ENCODE measurements around the gene MRC1. TPM values are rescaled to one million over a fixed set of nuclear protein-coding genes. Genes with fewer than 3 reads are reported as not detected.
A peak's percentile ranks its signal among the peaks of the same experiment; 100 is the strongest.

MRC1 gene
- total and polyA plus RNA-seq, 2 of the 8 experiments (the other 6 are each of a cell fraction or from before 2014, with no cell fraction given), result 0.03 to 0.06 TPM

DNA sequence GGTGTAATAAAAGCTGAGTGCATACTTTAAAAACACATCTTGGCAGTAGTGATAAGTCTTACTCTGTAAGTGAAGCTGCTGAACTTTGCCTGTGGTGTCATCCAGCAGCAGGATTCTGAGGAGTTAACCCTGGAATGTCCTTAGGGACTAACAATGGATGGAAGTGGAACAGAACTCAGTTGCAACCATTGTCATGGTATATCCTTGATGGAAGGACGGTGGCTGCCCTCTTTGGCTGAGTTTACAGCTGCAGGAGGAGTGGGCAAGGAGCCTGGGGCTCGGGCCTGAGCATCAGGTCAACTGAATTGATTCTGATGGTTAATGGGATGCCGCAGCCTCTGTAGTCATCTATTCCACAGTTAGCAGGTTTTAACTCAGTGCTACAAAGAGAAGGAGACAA, 56.2 kb downstream of the MRC1 start:
- no peak overlapping the region for H3K23ac ChIP-seq (ENCODE audit: insufficient read length)
- no peak overlapping the region for H2BK120ac ChIP-seq (replicated peaks; ENCODE audit: low read depth, low read length)
- H3K4me3 ChIP-seq (ENCODE audit: extremely low read depth in 1 of 4, insufficient read depth in 2 of 4, low read depth in 3 of 4, low read length in 4 of 4), result no peak overlapping the region
- no peak overlapping the region for H3K9ac ChIP-seq (replicated peaks in 1 of 4; ENCODE audit: extremely low read depth in 1 of 4, low read depth in 3 of 4, low read length in 3 of 4)
- H2BK5ac ChIP-seq (ENCODE audit: low read depth, low read length), result no peak overlapping the region
- no peak overlapping the region for H2BK15ac ChIP-seq (ENCODE audit: low read length)
- no peaks in the 10 kb centered on the region for H3K79me2 ChIP-seq (ENCODE audit: control insufficient read depth in 1 of 2, insufficient read depth in 2 of 2, low read length in 2 of 2)
- WGBS, 2 experiments (ENCODE audit: extremely low coverage in 1 of 2, insufficient coverage in 1 of 2, insufficient read length in 1 of 2, insufficient replicate concordance in 2 of 2, low coverage in 1 of 2, low lambda C conversion rate in 2 of 2, missing lambda C conversion rate in 1 of 2), result 67% methylated on average over 3 of the region's 3 CpGs; no CpG with 5 or more reads in 1 of the 2 experiments
- no peak overlapping the region for H3K56ac ChIP-seq (replicated peaks; ENCODE audit: insufficient read length, low read depth, low read length)
- no peak overlapping the region for H4K91ac ChIP-seq (replicated peaks; ENCODE audit: insufficient read length, low read length)
- no peaks in the 10 kb centered on the region for H3K36me3 ChIP-seq (ENCODE audit: control insufficient read depth in 2 of 4, insufficient read depth in 4 of 4, low read length in 3 of 4)
- no peak overlapping the region for H2BK12ac ChIP-seq (ENCODE audit: low read depth, low read length)
- no peaks in the 10 kb centered on the region for H4K20me1 ChIP-seq (replicated peaks in 1 of 2; ENCODE audit: control insufficient read depth in 1 of 2, insufficient read depth in 2 of 2, low read length in 2 of 2)
- no peak overlapping the region for H3K18ac ChIP-seq (ENCODE audit: extremely low read depth, low read length)
- ChIA-PET POLR2A (ENCODE audit: partially characterized antibody) (interaction anchor here (1.2 kb wide), 1 partner anchor 21 kb away, joined by 3 read pairs; no protein-coding TSS in a partner anchor), CTCF (ENCODE audit: partially characterized antibody) (interaction anchor here (0.7 to 1.5 kb wide), 4 partner anchors 15 to 368 kb away, joined by 3 to 5 read pairs (median 3); no protein-coding TSS in a partner anchor)
- H4K8ac ChIP-seq (ENCODE audit: extremely low read depth, insufficient read depth, low read length), result no peak overlapping the region
- no peak overlapping the region for H3K4me2 ChIP-seq (ENCODE audit: insufficient read depth in 1 of 2, low read depth in 2 of 2, low read length in 2 of 2)
- FAIRE-seq (peak; percentile 79), DNase-seq (ENCODE audit: low read depth in 1 of 2, low spot score in 2 of 2) (no peak)
- H3K27me3 ChIP-seq (replicated peaks in 1 of 4; ENCODE audit: control insufficient read depth in 3 of 4, extremely low read depth in 1 of 4, insufficient read depth in 3 of 4, low read length in 3 of 4), result no peaks in the 10 kb centered on the region
- H3K9me3 ChIP-seq (ENCODE audit: insufficient read depth in 2 of 2, low read depth in 1 of 2, low read length in 1 of 2), result no peaks in the 10 kb centered on the region
- no peak overlapping the region for H4K5ac ChIP-seq (ENCODE audit: insufficient read length, low read depth, low read length)
- H3K4ac ChIP-seq (replicated peaks; ENCODE audit: insufficient read length, low read depth, low read length), result no peak overlapping the region
- H2AK5ac ChIP-seq (ENCODE audit: low read depth, low read length), result no peak overlapping the region
- H2BK20ac ChIP-seq (ENCODE audit: low read length), result no peak overlapping the region
- H3K14ac ChIP-seq (ENCODE audit: insufficient read length), result no peak overlapping the region
- no peaks in the 10 kb centered on the region; the same call in 1 of the 2 replicates for H3K23me2 ChIP-seq (ENCODE audit: low read depth, low read length)
- no peak overlapping the region for H2AFZ ChIP-seq (ENCODE audit: low read length)
- H3K79me1 ChIP-seq (ENCODE audit: low read depth, low read length), result no peaks in the 10 kb centered on the region
- H3K4me1 ChIP-seq (replicated peaks in 1 of 4; ENCODE audit: control insufficient read depth in 3 of 4, insufficient read depth in 4 of 4, low read length in 3 of 4), result no peaks in the 10 kb centered on the region
- TF ChIP-seq KDM1A (IDR thresholded peaks at IDR 0.05; ENCODE audit: borderline replicate concordance, low read length), result no peak
- no peak for TF ChIP-seq SP4 (IDR thresholded peaks at IDR 0.05; ENCODE audit: low read length)
- TF ChIP-seq TCF12 (IDR thresholded peaks at IDR 0.05; ENCODE audit: low read depth, low read length), result no peak
- no peak for TF ChIP-seq MAFK (IDR thresholded peaks at IDR 0.05; ENCODE audit: low read depth, low read length)
- no peak for TF ChIP-seq CHD1 (IDR thresholded peaks at IDR 0.05; ENCODE audit: low read depth, low read length)
- TF ChIP-seq JUND (IDR thresholded peaks at IDR 0.05; ENCODE audit: low read length), result no peak
- TF ChIP-seq SIN3A (conservative IDR thresholded peaks at IDR 0.05 in 1 of 2, IDR thresholded peaks at IDR 0.05 in 1 of 2; ENCODE audit: low read depth in 1 of 2, low read length in 2 of 2), result no peak
- no peak for TF ChIP-seq SIRT6 (IDR thresholded peaks at IDR 0.05; ENCODE audit: low read length)
- TF ChIP-seq, protein P1, sequence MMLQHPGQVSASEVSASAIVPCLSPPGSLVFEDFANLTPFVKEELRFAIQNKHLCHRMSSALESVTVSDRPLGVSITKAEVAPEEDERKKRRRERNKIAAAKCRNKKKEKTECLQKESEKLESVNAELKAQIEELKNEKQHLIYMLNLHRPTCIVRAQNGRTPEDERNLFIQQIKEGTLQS (IDR thresholded peaks at IDR 0.05; ENCODE audit: insufficient read depth, low read depth, low read length), result no peak
- TF ChIP-seq TEAD4 (IDR thresholded peaks at IDR 0.05; ENCODE audit: low read depth, low read length), result 0 out of 2 replicates have a peak, but pooled peaks have one; percentile 43
- peak; percentile 2 to 18; a peak in 2 of 4 replicates for TF ChIP-seq RAD21 (IDR thresholded peaks at IDR 0.05 in 1 of 2, conservative IDR thresholded peaks at IDR 0.05 in 1 of 2; ENCODE audit: low read depth in 2 of 2, low read length in 2 of 2)
- 0 out of 2 replicates have a peak, but pooled peaks have one; percentile 31 for TF ChIP-seq YY1 (IDR thresholded peaks at IDR 0.05; ENCODE audit: low read depth, low read length)
- no peak for TF ChIP-seq TAF7 (optimal IDR thresholded peaks at IDR 0.05; ENCODE audit: borderline replicate concordance, low read depth, low read length)
- no peak for TF ChIP-seq CREB1 (IDR thresholded peaks at IDR 0.05)
- no peak overlapping the region for H3K27ac ChIP-seq (ENCODE audit: low read depth, low read length)
